HCT116 (cell line): ENCODE data around the gene VWA3B. TPM values are rescaled to one million over a fixed set of nuclear protein-coding genes. Genes with fewer than 3 reads are reported as not detected.

Source experiments
- ATAC-seq: fragments of 200-7000 bp; cut with Tn5 transposase; 2 replicates; pipeline ENCODE4 v1.9.1; 2020; ENCODE audit warnings: mild to moderate bottlenecking, moderate library complexity
- BruUV-seq: library from RNA; stranded (reverse); fragments of 400-500 nt; replicated peaks from 2 replicates; lab custom pipeline; 2021; lab: Mats Ljungman, UMichigan
- CTCF ChIA-PET: fragments of 300-600 bp; sonication (Branson Sonifier 250); formaldehyde crosslinking; loops from one replicate; lab custom pipeline; 2021; ENCODE audit warnings: antibody characterized with exemption; lab: Charles Lee
- POLR2A ChIA-PET: fragments of 300-600, 350-600 bp; sonication (Branson Sonifier 250); formaldehyde crosslinking; loops from one replicate; lab custom pipeline; 2021; ENCODE audit warnings: antibody characterized with exemption; lab: Charles Lee
- RAD21 ChIA-PET, 2 experiments: fragments of 300-600 bp; sonication (Branson Sonifier 250); formaldehyde crosslinking; loops; one replicate each; lab custom pipeline; 2023; ENCODE audit warnings: low total read pairs in 2 of 2; ENCODE audit not compliant: uncharacterized antibody in 2 of 2, unreplicated experiment in 2 of 2, low non-redundant PET in 1 of 2; lab: Charles Lee
- DNase-seq: peaks from one replicate; pipeline ENCODE4 v3.0.0-alpha.2; 2010; ENCODE audit warnings: low read depth, low spot score
- H2AFZ ChIP-seq: fragments of 200-600 bp; shearing (Covaris generic), sonication (generic); 2 replicates; pipeline ENCODE4 v1.6.1; 2017; ENCODE audit warnings: low read depth, mixed run types, mixed read lengths, antibody characterized with exemption, low read length; ENCODE audit not compliant: poor library complexity, severe bottlenecking
- H3K27ac ChIP-seq: 2 replicates; pipeline ENCODE4 v1.5.1; 2012; ENCODE audit warnings: low read depth, low read length
- H3K27me3 ChIP-seq: fragments of 200-600 bp; sonication (generic); 2 replicates; pipeline ENCODE4 v1.6.1; 2016; ENCODE audit warnings: mixed run types, low read length, mixed read lengths; ENCODE audit not compliant: insufficient read depth
- H3K36me3 ChIP-seq, 2 experiments: fragments of 200-500 bp in 1 of 2; fragments of 200-600 bp in 1 of 2; sonication (Bioruptor generic) in 1 of 2; sonication (generic) in 1 of 2; 2 replicates each; pipeline versions ENCODE4 v1.5.1 to v1.6.1; 2014 to 2016; ENCODE audit warnings: low read length in 2 of 2, inconsistent platforms in 1 of 2, mixed read lengths in 1 of 2, mixed run types in 1 of 2; ENCODE audit not compliant: insufficient read depth in 2 of 2, control insufficient read depth in 1 of 2
- H3K4me1 ChIP-seq, 2 experiments: fragments of 200-600 bp in 1 of 2; sonication (generic) in 1 of 2; 2 replicates each; pipeline versions ENCODE4 v1.5.1 to v1.6.1; 2012 to 2017; ENCODE audit warnings: low read length in 2 of 2, inconsistent platforms in 1 of 2, mild to moderate bottlenecking in 1 of 2, mixed read lengths in 1 of 2, mixed run types in 1 of 2, moderate library complexity in 1 of 2; ENCODE audit not compliant: insufficient read depth in 2 of 2, control insufficient read depth in 1 of 2
- H3K4me2 ChIP-seq: fragments of 200-600 bp; sonication (generic); 2 replicates; pipeline ENCODE4 v1.6.1; 2017; ENCODE audit warnings: mixed run types, low read length, mixed read lengths
- H3K4me3 ChIP-seq, 2 experiments: fragments of 200-600 bp in 1 of 2; sonication (generic) in 1 of 2; replicated peaks in 1 of 2; 2 replicates each; pipeline ENCODE4 v1.5.1; 2011 to 2016; ENCODE audit warnings: low read length in 2 of 2, control low read depth in 1 of 2, low read depth in 1 of 2, mild to moderate bottlenecking in 1 of 2, mixed read lengths in 1 of 2, mixed run types in 1 of 2
- H3K79me2 ChIP-seq: fragments of 200-600 bp; sonication (generic); 2 replicates; pipeline ENCODE4 v1.6.1; 2017; ENCODE audit warnings: mild to moderate bottlenecking, mixed run types, low read length, moderate library complexity, mixed read lengths; ENCODE audit not compliant: insufficient read depth
- H3K9ac ChIP-seq: fragments of 200-600 bp; sonication (generic); 2 replicates; pipeline ENCODE4 v1.6.1; 2016; ENCODE audit warnings: low read length, mixed read lengths
- H3K9me2 ChIP-seq: fragments of 200-600 bp; sonication (generic), shearing (Covaris generic); 2 replicates; pipeline ENCODE4 v1.6.1; 2017; ENCODE audit warnings: mixed run types, mild to moderate bottlenecking, moderate library complexity; ENCODE audit not compliant: insufficient read depth
- H3K9me3 ChIP-seq, 2 experiments: fragments of 200-500 bp in 1 of 2; fragments of 200-600 bp in 1 of 2; sonication (Bioruptor generic) in 1 of 2; sonication (generic) in 1 of 2; 2 replicates each; pipeline ENCODE4 v1.6.1; 2014 to 2017; ENCODE audit warnings: low read length in 2 of 2, mixed read lengths in 2 of 2, inconsistent platforms in 1 of 2, low read depth in 1 of 2, mild to moderate bottlenecking in 1 of 2, mixed run types in 1 of 2, moderate library complexity in 1 of 2; ENCODE audit not compliant: control insufficient read depth in 1 of 2, insufficient read depth in 1 of 2
- H4K20me1 ChIP-seq: fragments of 200-600 bp; sonication (generic), shearing (Covaris generic); 2 replicates; pipeline ENCODE4 v1.6.1; 2017; ENCODE audit warnings: mixed run types, mild to moderate bottlenecking, moderate library complexity; ENCODE audit not compliant: insufficient read depth
- CBX3 ChIP-seq: IDR thresholded peaks from 2 replicates; pipeline ENCODE4 v1.6.1; 2012; ENCODE audit warnings: low read depth
- CTCF ChIP-seq, 3 experiments: fragments of 200-600 bp in 1 of 3; sonication (generic) in 1 of 3; IDR thresholded peaks in 2 of 3; conservative IDR thresholded peaks in 1 of 3; 2 replicates each; pipeline ENCODE4 v1.5.1; 2012 to 2017; ENCODE audit warnings: low read depth in 2 of 3, low read length in 2 of 3, antibody characterized with exemption in 1 of 3, borderline replicate concordance in 1 of 3, control low read depth in 1 of 3, mild to moderate bottlenecking in 1 of 3, mixed read lengths in 1 of 3, mixed run types in 1 of 3, moderate library complexity in 1 of 3; ENCODE audit not compliant: insufficient read depth in 1 of 3
- MAX ChIP-seq: IDR thresholded peaks from 2 replicates; pipeline ENCODE4 v1.6.1; 2012
- POLR2AphosphoS5 ChIP-seq: IDR thresholded peaks from 2 replicates; pipeline ENCODE4 v1.6.1; 2011; ENCODE audit warnings: mild to moderate bottlenecking, low read depth, low read length, moderate library complexity
- REST ChIP-seq: IDR thresholded peaks from 2 replicates; pipeline ENCODE4 v1.6.1; 2012; ENCODE audit warnings: low read depth
- SIN3A ChIP-seq: IDR thresholded peaks from 2 replicates; pipeline ENCODE4 v1.6.1; 2012; ENCODE audit warnings: low read depth
- TCF7L2 ChIP-seq: IDR thresholded peaks from 2 replicates; pipeline ENCODE4 v1.7.0; 2011; ENCODE audit warnings: borderline replicate concordance, inconsistent platforms; ENCODE audit not compliant: insufficient read depth, insufficient read length; ENCODE audit errors: extremely low read depth
- ZBTB33 ChIP-seq: IDR thresholded peaks from 2 replicates; pipeline ENCODE4 v1.6.1; 2011; ENCODE audit warnings: mild to moderate bottlenecking, low read length, moderate library complexity; ENCODE audit not compliant: insufficient replicate concordance; ENCODE audit errors: extremely low read depth
- ZNF274 ChIP-seq: fragments of 200-500 bp; sonication (Bioruptor generic); IDR thresholded peaks from 2 replicates; pipeline ENCODE4 v1.6.1; 2014; ENCODE audit warnings: mild to moderate bottlenecking, low read depth, low read length, inconsistent platforms
- intact Hi-C: fragments of 100-400 bp; cut with micrococcal nuclease; formaldehyde crosslinking; loops from 2 replicates; pipeline ENCODE4 v1.10.0; 2022
- total RNA-seq: library from RNA; stranded (reverse); gene quantifications from one replicate; pipeline ENCODE4 v1.2.1, GENCODE V29; 2021; ENCODE audit not compliant: unreplicated experiment

The VWA3B gene
- total RNA-seq, 1 experiment from 2014 or later = 0.47 TPM

- CTCF ChIA-PET = no interaction called here
- POLR2A ChIA-PET = no interaction called here
- no TSS peak for BruUV-seq
Observed at GRCh38 chr2:98299211-98299905, 212.4 kb downstream of the VWA3B start.

More at GRCh38 chr2:98299211-98299905, 212.4 kb downstream of the VWA3B start:
- RAD21 ChIA-PET = no interaction called here
- Histone ChIP-seq H3K9me2 (no peaks in the 10 kb centered on the region), H3K9ac (no peak overlapping the region), H3K27me3 (no peaks in the 10 kb centered on the region), H4K20me1 (no peaks in the 10 kb centered on the region), H3K4me1 (no peaks in the 10 kb centered on the region), H3K9me3 (no peaks in the 10 kb centered on the region), H3K79me2 (no peaks in the 10 kb centered on the region), H3K4me2 (no peak overlapping the region), H3K36me3 (no peaks in the 10 kb centered on the region), H3K27ac (no peak overlapping the region), H3K4me3 (no peak overlapping the region), H2AFZ (no peak overlapping the region)
- TF ChIP-seq CBX3 (no peak), ZBTB33 (no peak), ZNF274 (no peak), TCF7L2 (no peak), SIN3A (no peak), POLR2AphosphoS5 (no peak), REST (no peak), CTCF (IDR thresholded peaks at IDR 0.05 in 2 of 3, conservative IDR thresholded peaks at IDR 0.05 in 1 of 3; ENCODE audit: borderline replicate concordance in 1 of 3, insufficient read depth in 1 of 3, low read depth in 2 of 3, low read length in 2 of 3) (no peak), MAX (no peak)
- ATAC-seq (no peak), DNase-seq (no peak)
- intact Hi-C loops = no loop called here
